Measurements from ENCODE around the gene DUSP15. TPM values are rescaled to one million over a fixed set of nuclear protein-coding genes. Genes with fewer than 3 reads are reported as not detected.

The DUSP15 gene
- total and polyA plus RNA-seq, 2 of the 4 experiments (the other 2 are of a cell fraction) = not detected

DNA sequence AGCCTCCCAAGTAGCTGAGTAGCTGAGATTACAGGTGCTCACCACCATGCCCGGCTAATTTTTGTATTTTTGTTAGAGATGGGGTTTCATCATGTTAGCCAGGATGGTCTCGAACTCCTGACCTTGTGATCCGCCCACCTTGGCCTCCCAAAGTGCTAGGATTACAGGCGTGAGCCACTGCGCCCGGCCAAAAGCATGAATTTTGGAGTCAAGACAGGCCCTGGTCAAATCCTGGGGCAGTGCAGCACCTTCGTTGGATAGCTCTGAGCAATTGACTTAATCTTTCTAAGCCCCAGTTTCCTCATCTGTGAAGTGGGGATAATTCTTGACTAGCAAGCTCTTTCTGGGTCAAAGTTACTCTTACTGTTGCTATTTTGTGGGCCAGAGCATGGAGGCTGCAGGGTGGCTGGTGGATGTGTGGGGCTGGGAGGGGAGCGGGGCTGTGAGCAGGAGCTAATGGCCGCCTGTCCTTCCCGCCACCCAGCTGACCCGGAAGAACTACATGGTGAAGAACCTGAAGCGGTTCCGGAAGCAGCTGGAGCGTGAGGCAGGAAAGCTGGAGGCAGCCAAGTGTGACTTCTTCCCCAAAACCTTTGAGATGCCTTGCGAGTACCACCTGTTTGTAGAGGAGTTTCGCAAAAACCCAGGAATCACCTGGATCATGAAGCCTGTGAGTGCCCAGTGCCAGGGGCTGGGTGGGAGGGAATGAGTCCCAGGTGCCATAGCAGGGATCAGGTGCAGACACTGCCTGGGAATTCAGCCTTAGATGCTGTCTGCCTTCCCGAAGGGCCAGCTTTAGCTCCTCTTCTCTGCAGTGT, 39.1 kb upstream of the DUSP15 start:
- H2BK5ac ChIP-seq (ENCODE audit: low read depth, low read length, poor library complexity, severe bottlenecking) = no peak overlapping the region
- H3K4me1 ChIP-seq (ENCODE audit: control insufficient read depth, insufficient read depth, low read length) = no peaks in the 10 kb centered on the region
- H3K9me3 ChIP-seq (ENCODE audit: control insufficient read depth, insufficient read depth, low read length) = no peaks in the 10 kb centered on the region
- H3K4me2 ChIP-seq (ENCODE audit: low read depth, low read length) = no peak overlapping the region
- dilution Hi-C loops (cut with HindIII; ENCODE audit: low sequenced_read_pairs, unreplicated experiment) (no loop called here), intact Hi-C loops (cut with micrococcal nuclease) (no loop called here), in situ Hi-C loops (cut with MboI; ENCODE audit: low sequenced_read_pairs) (no loop called here)
- H4K8ac ChIP-seq (ENCODE audit: low read depth in 2 of 2, low read length in 2 of 2) = no peak overlapping the region
- POLR2A ChIA-PET (ENCODE audit: unreplicated experiment) = no interaction called here
- H4K91ac ChIP-seq (ENCODE audit: insufficient read depth, low read depth, low read length) = no peak overlapping the region
- no peak overlapping the region for H2BK20ac ChIP-seq (ENCODE audit: low read depth, low read length)
- ATAC-seq (ENCODE audit: low read depth) (no peak), DNase-seq (no peak)
- H2BK15ac ChIP-seq (ENCODE audit: low read depth, low read length) = no peak overlapping the region
- H4K5ac ChIP-seq (ENCODE audit: low read depth, low read length) = no peak overlapping the region
- no peaks in the 10 kb centered on the region for H3K79me1 ChIP-seq (ENCODE audit: low read depth in 1 of 2, low read length in 2 of 2)
- H2AFZ ChIP-seq (replicated peaks; ENCODE audit: low read length, poor library complexity) = no peak overlapping the region
- no peaks in the 10 kb centered on the region; the same call in 1 of the 2 replicates for H3K9me1 ChIP-seq (ENCODE audit: insufficient read depth, low read length)
- no peaks in the 10 kb centered on the region for H4K20me1 ChIP-seq (ENCODE audit: insufficient read depth, low read length)
- H3K4me3 ChIP-seq (ENCODE audit: insufficient read depth, low read depth, low read length) = no peak overlapping the region
- H3K27ac ChIP-seq (ENCODE audit: insufficient read depth, low read length) = no peak overlapping the region
- CTCF ChIA-PET = no interaction called here
- BruUV-seq (replicated peaks) = no TSS peak
- WGBS, 2 experiments (ENCODE audit: extremely low coverage in 2 of 2, insufficient read length in 1 of 2) = 73% methylated on average over 3 of the region's 17 CpGs; no CpG with 5 or more reads in 1 of the 2 experiments
- no peak overlapping the region for H3K4ac ChIP-seq (ENCODE audit: low read depth, low read length)
- TF ChIP-seq FOS (IDR thresholded peaks at IDR 0.05; ENCODE audit: low read depth, low read length) (no peak), MAFK (IDR thresholded peaks at IDR 0.05; ENCODE audit: low read depth, low read length) (no peak), SMC3 (IDR thresholded peaks at IDR 0.05; ENCODE audit: low read depth, low read length) (no peak), RAD21 (IDR thresholded peaks at IDR 0.05; ENCODE audit: low read length) (no peak), CHD1 (IDR thresholded peaks at IDR 0.05; ENCODE audit: low read depth, low read length) (no peak), RFX5 (IDR thresholded peaks at IDR 0.05; ENCODE audit: low read depth, low read length) (no peak), POLR2A (IDR thresholded peaks at IDR 0.05; ENCODE audit: low read depth, low read length) (no peak), BHLHE40 (IDR thresholded peaks at IDR 0.05; ENCODE audit: low read depth, low read length) (no peak), RCOR1 (IDR thresholded peaks at IDR 0.05; ENCODE audit: insufficient replicate concordance, low read length) (no peak), MXI1 (IDR thresholded peaks at IDR 0.05; ENCODE audit: borderline replicate concordance, low read depth, low read length) (no peak), MAZ (IDR thresholded peaks at IDR 0.05; ENCODE audit: borderline replicate concordance, low read depth, low read length) (no peak), NFE2L2 (IDR thresholded peaks at IDR 0.05; ENCODE audit: low read depth, low read length) (no peak), CEBPB (IDR thresholded peaks at IDR 0.05; ENCODE audit: low read depth, low read length) (no peak)
- TF ChIP-seq, protein P1, sequence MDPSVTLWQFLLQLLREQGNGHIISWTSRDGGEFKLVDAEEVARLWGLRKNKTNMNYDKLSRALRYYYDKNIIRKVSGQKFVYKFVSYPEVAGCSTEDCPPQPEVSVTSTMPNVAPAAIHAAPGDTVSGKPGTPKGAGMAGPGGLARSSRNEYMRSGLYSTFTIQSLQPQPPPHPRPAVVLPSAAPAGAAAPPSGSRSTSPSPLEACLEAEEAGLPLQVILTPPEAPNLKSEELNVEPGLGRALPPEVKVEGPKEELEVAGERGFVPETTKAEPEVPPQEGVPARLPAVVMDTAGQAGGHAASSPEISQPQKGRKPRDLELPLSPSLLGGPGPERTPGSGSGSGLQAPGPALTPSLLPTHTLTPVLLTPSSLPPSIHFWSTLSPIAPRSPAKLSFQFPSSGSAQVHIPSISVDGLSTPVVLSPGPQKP (IDR thresholded peaks at IDR 0.05; ENCODE audit: borderline replicate concordance, low read depth, low read length) = no peak
- TF ChIP-seq, protein P2, sequence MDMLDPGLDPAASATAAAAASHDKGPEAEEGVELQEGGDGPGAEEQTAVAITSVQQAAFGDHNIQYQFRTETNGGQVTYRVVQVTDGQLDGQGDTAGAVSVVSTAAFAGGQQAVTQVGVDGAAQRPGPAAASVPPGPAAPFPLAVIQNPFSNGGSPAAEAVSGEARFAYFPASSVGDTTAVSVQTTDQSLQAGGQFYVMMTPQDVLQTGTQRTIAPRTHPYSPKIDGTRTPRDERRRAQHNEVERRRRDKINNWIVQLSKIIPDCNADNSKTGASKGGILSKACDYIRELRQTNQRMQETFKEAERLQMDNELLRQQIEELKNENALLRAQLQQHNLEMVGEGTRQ (IDR thresholded peaks at IDR 0.05; ENCODE audit: low read depth, low read length) = no peak
- TF ChIP-seq, protein P3, sequence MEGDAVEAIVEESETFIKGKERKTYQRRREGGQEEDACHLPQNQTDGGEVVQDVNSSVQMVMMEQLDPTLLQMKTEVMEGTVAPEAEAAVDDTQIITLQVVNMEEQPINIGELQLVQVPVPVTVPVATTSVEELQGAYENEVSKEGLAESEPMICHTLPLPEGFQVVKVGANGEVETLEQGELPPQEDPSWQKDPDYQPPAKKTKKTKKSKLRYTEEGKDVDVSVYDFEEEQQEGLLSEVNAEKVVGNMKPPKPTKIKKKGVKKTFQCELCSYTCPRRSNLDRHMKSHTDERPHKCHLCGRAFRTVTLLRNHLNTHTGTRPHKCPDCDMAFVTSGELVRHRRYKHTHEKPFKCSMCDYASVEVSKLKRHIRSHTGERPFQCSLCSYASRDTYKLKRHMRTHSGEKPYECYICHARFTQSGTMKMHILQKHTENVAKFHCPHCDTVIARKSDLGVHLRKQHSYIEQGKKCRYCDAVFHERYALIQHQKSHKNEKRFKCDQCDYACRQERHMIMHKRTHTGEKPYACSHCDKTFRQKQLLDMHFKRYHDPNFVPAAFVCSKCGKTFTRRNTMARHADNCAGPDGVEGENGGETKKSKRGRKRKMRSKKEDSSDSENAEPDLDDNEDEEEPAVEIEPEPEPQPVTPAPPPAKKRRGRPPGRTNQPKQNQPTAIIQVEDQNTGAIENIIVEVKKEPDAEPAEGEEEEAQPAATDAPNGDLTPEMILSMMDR (conservative IDR thresholded peaks at IDR 0.05; ENCODE audit: low read depth, low read length) = no peak
- H3K9ac ChIP-seq (ENCODE audit: low read depth, low read length) = no peak overlapping the region
- no peak overlapping the region for H3K56ac ChIP-seq (ENCODE audit: extremely low read depth, insufficient read depth, low read length)
- no peak overlapping the region for H2AK5ac ChIP-seq (ENCODE audit: low read depth, low read length)
- no peak overlapping the region for H2AK9ac ChIP-seq (replicated peaks; ENCODE audit: low read depth, low read length, poor library complexity)
- no peak overlapping the region for H3K18ac ChIP-seq (ENCODE audit: low read depth, low read length)
- H3K36me3 ChIP-seq (ENCODE audit: control insufficient read depth, insufficient read depth, low read length) = no peaks in the 10 kb centered on the region
- peaks cover 33% of the 10 kb centered on the region for H3K27me3 ChIP-seq (ENCODE audit: control insufficient read depth, insufficient read depth, low read length)
- no peak overlapping the region for H3K23ac ChIP-seq (ENCODE audit: low read depth, low read length)
- H2BK120ac ChIP-seq (ENCODE audit: low read depth, low read length) = no peak overlapping the region
- no peak overlapping the region for H3K14ac ChIP-seq (replicated peaks; ENCODE audit: low read depth, low read length)
